Stimulated activated naive CD8-positive, alpha-beta T cell treated with anti-CD3 and anti-CD28 coated beads, Interleukin-15, amount 100 ng/mL, for 72 hours (primary cell): ENCODE measurements around the gene PLCB2.

Source experiments
- ATAC-seq: fragments of 150-1000 bp; cut with Tn5 transposase; 2 replicates; pipeline ENCODE4 v1.10.0; 2021; ENCODE audit warnings: mild to moderate bottlenecking, moderate library complexity
- DNase-seq, 2 donors: peaks; one replicate each; pipeline ENCODE4 v3.0.0; 2021 to 2022
- H3K27ac Mint-ChIP-seq, 2 donors: one replicate each; pipeline ENCODE4 v1.8.0; 2022; ENCODE audit warnings: mild to moderate bottlenecking in 2 of 2, mixed read lengths in 2 of 2, moderate library complexity in 2 of 2
- H3K27me3 Mint-ChIP-seq: one replicate; pipeline ENCODE4 v1.8.0; 2022; ENCODE audit warnings: mixed read lengths
- H3K4me1 Mint-ChIP-seq: one replicate; pipeline ENCODE4 v1.8.0; 2022; ENCODE audit warnings: mild to moderate bottlenecking, mixed read lengths
- H3K4me3 Mint-ChIP-seq, 2 donors: one replicate each; pipeline ENCODE4 v1.8.0; 2022; ENCODE audit warnings: mild to moderate bottlenecking in 2 of 2, mixed read lengths in 2 of 2, moderate library complexity in 1 of 2
- H3K9me3 Mint-ChIP-seq, 2 donors: one replicate each; pipeline ENCODE4 v1.8.0; 2022; ENCODE audit warnings: mixed read lengths in 2 of 2

PLCB2 gene

DNA sequence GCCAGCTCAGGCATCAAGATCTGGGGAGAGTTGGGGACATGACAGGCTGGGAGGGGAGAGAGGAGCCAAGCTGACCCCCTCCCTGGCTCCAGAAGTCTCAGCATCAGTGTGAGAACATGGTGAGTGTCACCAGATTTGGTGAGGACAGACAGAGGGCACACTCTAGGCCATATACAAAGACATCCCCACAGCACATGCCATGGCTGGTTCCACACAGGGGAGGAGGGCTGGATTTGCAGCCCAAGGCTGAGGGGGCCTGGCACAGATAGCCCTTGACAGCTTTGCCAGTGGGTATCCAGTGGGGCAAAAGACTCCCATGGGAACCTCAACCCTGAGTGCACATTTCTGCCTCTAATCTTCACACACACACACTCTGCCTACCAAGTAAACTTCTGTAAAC lies 14.7 kb downstream of the PLCB2 start:
- Mint-ChIP-seq H3K27me3 (no peaks in the 10 kb centered on the region), H3K4me3 (no peak overlapping the region), H3K27ac (peak overlapping the region in 1 of 2 donors; percentile 38), H3K9me3 (no peaks in the 10 kb centered on the region), H3K4me1 (no peaks in the 10 kb centered on the region)
- ATAC-seq (no peak), DNase-seq (no peak)

DNA sequence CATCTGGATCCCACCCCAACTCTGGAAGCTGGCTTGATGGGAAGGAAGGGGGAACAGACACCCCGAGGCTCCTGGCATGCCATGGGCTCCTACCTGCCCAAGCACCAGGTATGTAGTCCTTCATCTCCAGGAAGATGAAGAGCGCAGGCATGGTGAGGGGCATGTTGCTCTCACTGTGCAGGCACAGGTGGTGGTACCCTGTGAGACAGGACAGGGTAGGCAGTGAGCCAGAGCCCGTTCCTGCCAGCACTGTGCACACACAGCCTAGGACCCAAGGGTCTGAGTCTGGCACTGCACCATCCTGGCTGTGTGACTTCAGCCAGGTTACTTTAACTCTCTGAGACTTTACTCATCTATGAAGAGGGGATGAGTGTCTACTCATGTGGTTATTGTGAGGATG lies 15.5 kb downstream of the PLCB2 start:
- no peaks in the 10 kb centered on the region for H3K9me3 Mint-ChIP-seq
- no peak overlapping the region for H3K27ac Mint-ChIP-seq
- no peak for ATAC-seq
- no peaks in the 10 kb centered on the region for H3K27me3 Mint-ChIP-seq
- H3K4me1 Mint-ChIP-seq: no peaks in the 10 kb centered on the region
- no peak for DNase-seq
- no peak overlapping the region for H3K4me3 Mint-ChIP-seq

DNA sequence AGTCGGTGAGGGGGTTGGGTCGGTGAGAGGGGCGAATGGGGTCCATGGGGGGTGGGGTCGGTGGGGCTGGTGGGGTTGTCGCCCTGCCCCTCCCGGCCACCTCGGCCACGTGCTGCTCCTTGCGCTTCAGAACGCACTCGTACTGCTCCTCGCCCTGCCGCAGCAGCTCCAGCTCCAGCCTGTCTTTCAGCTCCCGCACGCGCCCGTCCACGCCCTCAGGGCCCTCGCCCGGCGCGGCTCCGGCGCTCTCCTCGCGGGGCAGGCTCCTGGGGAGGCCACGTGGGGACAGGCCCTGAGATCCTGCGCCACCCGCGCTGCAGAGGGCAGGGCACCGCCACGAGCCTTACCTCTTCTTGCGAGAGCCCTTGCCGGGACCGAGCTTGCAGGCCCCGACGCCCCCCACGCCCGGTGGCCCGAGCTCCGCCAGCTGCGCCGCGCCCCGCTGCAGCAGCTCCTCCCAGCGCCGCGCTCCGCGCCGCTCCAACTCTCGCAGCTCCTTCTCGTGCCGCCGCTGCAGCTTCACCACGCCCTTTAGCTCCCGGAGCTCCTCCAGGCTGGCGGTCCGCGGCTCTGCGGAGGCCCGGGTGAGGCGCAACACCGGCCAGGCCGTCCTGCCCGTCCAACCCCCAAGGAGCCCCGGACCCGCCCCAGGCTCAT lies 16.7 kb downstream of the PLCB2 start:
- Mint-ChIP-seq H3K27ac (no peak overlapping the region), H3K9me3 (no peaks in the 10 kb centered on the region), H3K4me3 (no peak overlapping the region), H3K4me1 (peaks cover under 1% of the 10 kb centered on the region), H3K27me3 (no peaks in the 10 kb centered on the region)
- DNase-seq (no peak), ATAC-seq (peak; percentile 37)

DNA sequence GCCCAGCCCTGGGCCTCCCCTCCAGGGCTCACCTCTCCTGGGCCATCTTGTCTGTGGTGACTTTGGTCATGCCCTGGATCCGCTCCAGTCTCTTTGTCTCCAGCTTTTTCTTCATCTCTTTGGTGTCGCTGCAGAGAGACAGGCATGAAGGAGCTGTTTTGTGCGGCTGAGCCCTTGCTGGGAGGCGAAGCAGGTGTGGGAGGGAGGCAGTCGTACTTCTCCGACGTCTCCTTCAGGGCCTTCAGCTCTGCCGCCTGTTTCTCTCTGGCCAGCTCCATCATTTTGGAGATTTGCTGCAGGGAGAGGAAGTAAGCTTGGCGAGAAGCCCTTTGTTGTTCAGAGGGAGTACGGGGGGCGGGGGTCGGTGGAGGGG lies 17.2 kb downstream of the PLCB2 start:
- Mint-ChIP-seq H3K4me3 (no peak overlapping the region), H3K4me1 (peaks cover 5% of the 10 kb centered on the region)

DNA sequence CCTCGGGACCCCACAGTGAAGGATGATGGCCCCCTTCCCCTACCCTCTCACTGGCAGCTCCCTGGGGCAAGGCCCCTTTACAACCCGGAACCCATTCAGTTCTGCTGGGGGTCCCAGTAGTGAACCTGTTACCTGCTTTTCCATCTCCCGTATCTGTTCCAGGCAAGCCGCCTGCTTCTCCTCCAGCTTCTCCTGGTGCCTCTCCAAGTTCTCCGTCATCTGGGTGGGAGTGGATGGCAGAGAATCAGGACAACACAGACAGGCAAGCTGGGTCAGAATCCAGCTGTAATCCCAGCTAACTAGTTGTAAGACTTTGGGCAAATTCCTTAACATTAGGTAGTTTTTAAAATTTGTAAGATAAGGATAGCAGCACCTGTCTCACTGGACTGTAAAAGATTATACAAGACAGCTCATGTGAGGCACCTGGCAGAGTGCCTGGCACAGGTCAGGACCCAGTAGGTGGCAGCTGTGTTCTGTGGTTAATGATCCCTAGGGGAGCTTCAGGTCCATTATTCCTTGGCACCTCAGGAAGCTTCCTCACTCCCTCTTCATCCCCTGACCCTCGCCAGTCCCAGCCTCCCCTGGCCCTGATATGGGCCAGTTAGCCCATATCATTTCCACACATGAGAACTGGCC lies 18.5 kb downstream of the PLCB2 start:
- ATAC-seq (no peak), DNase-seq (no peak)
- H3K9me3 Mint-ChIP-seq: no peaks in the 10 kb centered on the region
- no peak overlapping the region for H3K4me3 Mint-ChIP-seq
- H3K27me3 Mint-ChIP-seq: peaks cover under 1% of the 10 kb centered on the region
- no peak overlapping the region for H3K27ac Mint-ChIP-seq
- peaks cover 7% of the 10 kb centered on the region for H3K4me1 Mint-ChIP-seq

More for the DNA sequence above, 17.2 kb downstream of the PLCB2 start:
- no peak for DNase-seq
- no peaks in the 10 kb centered on the region for H3K27me3 Mint-ChIP-seq
- H3K27ac Mint-ChIP-seq: no peak overlapping the region
- no peaks in the 10 kb centered on the region for H3K9me3 Mint-ChIP-seq
- ATAC-seq: no peak

DNA sequence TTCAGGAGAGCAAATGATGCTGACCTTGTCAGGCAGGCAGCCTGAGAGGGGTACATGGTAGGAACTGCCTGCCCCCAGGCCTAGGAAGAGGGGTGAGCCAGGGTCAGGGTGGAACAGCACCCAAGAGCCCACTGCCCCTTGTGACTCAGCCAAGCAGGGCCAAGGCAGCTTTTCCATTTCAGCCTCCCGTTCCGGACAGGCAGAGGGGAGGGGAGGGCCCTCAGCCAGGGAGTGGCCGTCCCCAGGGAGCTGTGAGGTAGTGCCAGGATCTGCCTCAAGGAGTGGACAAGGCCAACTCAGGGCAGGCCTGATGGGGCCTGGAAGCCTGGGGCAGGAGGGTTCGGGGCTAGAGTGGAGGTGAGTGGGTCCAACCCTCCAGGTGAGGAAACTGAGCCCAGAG lies 19.8 kb downstream of the PLCB2 start:
- Mint-ChIP-seq H3K27ac (peak overlapping the region; percentile 21 to 40), H3K9me3 (no peaks in the 10 kb centered on the region), H3K27me3 (peaks cover 14% of the 10 kb centered on the region), H3K4me1 (peaks cover 7% of the 10 kb centered on the region), H3K4me3 (no peak overlapping the region)
- ATAC-seq: no peak
- no peak for DNase-seq

DNA sequence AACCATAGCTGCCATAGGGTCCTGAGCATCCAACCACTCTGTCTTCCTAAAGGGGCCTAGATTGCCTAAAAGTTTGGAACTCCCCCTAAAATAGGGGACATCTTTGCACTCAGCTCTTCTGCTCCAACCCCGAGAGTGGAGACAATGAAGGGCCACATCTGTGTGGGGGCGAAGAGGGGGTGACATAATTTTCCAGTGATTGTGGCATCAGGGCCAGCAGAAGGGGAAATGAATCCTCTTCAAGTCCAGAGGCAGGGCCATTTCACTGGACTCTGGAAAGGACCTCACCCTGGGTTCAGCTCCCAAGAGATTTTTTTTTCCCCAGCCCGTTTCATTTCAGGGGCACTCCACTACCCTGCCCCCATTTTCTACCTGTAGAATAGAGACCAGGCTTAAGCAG lies 20.2 kb downstream of the PLCB2 start:
- Mint-ChIP-seq H3K27me3 (peaks cover 18% of the 10 kb centered on the region), H3K27ac (no peak overlapping the region), H3K9me3 (no peaks in the 10 kb centered on the region), H3K4me3 (no peak overlapping the region), H3K4me1 (peaks cover 7% of the 10 kb centered on the region)
- ATAC-seq (no peak), DNase-seq (no peak)

DNA sequence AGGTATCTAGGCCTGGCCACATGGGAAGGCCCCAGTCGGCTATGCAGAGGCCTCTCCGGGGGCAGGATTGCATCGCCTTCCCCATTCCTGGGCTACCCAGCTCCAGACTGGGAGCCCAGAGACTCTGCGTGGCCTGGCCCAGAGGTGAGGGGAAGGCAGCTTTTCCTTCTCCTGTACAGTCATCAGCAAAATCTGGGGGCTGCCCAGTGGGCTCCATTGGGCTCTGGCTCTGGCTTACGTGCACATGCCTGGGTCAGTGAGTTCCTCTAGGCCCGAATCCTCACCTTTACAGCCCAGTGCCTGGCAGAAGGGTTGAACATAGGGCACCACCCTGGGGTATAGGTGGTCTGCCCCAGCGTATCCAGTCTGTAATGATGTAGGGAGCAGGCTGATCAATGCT lies 20.9 kb downstream of the PLCB2 start:
- Mint-ChIP-seq H3K9me3 (no peaks in the 10 kb centered on the region), H3K4me3 (no peak overlapping the region), H3K27me3 (peaks cover 19% of the 10 kb centered on the region), H3K27ac (no peak overlapping the region), H3K4me1 (peaks cover 7% of the 10 kb centered on the region)
- no peak for ATAC-seq
- DNase-seq: no peak

DNA sequence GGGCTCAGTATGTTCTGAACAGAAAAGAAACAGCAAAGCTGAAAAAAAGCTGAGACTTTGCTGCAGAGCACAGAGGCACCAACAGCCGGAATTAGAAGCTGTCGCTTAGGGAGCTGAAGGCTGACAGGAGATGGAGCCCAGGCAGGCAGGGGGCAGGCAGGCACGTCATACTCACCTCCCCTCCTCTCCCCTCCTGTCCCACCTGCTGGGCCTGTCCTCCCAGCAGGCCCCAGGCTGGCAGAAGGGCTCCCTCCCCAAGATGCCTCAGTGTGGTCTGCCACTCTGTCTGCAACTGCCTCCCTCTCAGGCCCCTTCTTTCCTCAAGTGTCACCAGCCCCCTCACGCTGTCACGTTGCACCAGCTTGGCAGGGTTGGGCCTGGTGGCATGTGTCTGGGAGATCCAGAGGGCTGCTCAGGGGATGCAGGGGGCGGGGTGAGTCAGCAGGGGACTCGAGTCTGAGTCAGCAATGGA lies 21.6 kb downstream of the PLCB2 start:
- H3K27ac Mint-ChIP-seq: peak overlapping the region in 1 of 2 donors; percentile 16
- H3K9me3 Mint-ChIP-seq: no peaks in the 10 kb centered on the region
- no peak for DNase-seq
- H3K4me3 Mint-ChIP-seq: no peak overlapping the region
- H3K4me1 Mint-ChIP-seq: peaks cover 10% of the 10 kb centered on the region
- H3K27me3 Mint-ChIP-seq: peaks cover 23% of the 10 kb centered on the region
- ATAC-seq: no peak

DNA sequence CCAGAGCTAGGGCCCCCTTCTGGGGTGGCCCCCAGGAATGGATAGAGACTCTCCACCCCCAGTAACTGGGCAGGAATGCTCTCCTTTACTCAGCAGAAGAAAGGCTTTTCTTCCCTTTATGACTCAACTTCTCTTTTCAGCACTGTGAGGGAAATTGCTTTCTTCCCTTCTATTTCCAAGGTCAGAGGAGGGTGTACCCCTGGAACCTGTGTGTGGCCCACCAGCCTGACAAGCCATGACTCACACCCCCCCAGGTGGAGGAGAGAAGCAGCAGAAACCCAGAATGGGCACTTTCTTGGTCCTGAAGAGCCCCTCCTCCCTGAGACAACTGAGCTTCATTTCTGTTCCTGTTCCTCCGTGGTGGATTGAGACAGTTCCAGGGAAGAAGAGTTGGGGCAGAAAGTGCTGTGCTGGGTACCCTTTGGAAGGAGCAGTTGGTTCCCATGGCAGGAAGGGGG lies 22.2 kb downstream of the PLCB2 start:
- no peak for ATAC-seq
- Mint-ChIP-seq H3K4me3 (no peak overlapping the region), H3K27me3 (peaks cover 29% of the 10 kb centered on the region), H3K27ac (no peak overlapping the region), H3K9me3 (no peaks in the 10 kb centered on the region), H3K4me1 (peaks cover 14% of the 10 kb centered on the region)
- DNase-seq: no peak

DNA sequence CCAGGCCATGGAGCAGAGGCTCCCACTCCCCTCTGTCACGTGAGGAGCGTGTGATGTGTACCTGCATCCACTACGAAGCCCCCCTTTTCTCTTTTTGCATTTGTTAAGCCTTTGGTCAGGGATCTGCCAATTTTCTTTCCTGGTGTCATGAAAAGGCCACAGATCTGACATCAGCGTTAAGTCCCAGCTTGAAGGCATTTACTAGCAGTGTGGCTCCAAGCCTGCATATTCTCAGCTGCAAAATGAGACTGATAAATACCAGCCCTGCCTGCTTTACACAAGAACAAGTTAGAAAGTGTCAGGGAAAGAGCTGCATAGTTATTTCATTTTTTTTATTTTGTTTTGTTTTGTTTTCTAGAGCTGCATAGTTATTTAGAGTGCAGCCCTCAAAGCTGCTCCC lies 22.6 kb downstream of the PLCB2 start:
- Mint-ChIP-seq H3K4me1 (peaks cover 14% of the 10 kb centered on the region), H3K27ac (no peak overlapping the region), H3K4me3 (no peak overlapping the region), H3K27me3 (peaks cover 33% of the 10 kb centered on the region), H3K9me3 (no peaks in the 10 kb centered on the region)
- ATAC-seq (no peak), DNase-seq (no peak)

DNA sequence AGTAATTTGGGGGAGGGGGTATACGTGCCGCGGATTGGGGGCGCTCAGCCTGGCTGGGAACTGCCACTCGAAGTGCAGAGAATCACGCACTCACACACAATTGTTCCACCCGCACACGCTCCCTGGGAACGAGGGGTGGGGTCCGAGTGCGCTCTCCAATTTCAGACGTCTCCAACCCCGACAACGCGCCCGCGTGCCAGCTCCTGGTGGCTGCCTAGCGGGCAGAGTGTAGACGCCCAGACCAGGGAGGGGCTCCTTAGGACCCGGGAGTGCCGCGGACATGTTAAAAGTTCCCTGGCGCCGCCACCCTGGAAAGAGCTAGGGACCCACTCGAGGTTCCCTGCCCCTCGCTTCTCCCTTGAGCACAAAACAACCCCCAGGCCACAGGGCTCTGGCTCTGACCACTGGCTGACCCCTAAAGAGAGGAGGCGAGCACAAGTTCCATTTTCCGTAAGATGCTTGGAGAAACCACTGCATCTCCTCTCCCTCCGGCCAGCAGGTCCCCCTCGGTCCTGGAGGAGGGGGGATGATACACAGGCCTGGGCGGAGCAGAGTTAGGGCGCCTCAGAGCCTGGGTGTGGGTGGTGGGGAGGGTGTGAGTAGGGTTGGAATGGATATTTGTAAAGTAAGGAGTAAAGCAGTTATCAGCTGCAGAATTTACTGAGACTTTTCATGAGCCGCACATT lies 24.0 kb downstream of the PLCB2 start:
- Mint-ChIP-seq H3K4me3 (peak overlapping the region in 1 of 2 donors; percentile 21), H3K27me3 (peaks cover 46% of the 10 kb centered on the region), H3K9me3 (no peaks in the 10 kb centered on the region), H3K27ac (no peak overlapping the region), H3K4me1 (peaks cover 14% of the 10 kb centered on the region)
- DNase-seq (no peak), ATAC-seq (no peak)

DNA sequence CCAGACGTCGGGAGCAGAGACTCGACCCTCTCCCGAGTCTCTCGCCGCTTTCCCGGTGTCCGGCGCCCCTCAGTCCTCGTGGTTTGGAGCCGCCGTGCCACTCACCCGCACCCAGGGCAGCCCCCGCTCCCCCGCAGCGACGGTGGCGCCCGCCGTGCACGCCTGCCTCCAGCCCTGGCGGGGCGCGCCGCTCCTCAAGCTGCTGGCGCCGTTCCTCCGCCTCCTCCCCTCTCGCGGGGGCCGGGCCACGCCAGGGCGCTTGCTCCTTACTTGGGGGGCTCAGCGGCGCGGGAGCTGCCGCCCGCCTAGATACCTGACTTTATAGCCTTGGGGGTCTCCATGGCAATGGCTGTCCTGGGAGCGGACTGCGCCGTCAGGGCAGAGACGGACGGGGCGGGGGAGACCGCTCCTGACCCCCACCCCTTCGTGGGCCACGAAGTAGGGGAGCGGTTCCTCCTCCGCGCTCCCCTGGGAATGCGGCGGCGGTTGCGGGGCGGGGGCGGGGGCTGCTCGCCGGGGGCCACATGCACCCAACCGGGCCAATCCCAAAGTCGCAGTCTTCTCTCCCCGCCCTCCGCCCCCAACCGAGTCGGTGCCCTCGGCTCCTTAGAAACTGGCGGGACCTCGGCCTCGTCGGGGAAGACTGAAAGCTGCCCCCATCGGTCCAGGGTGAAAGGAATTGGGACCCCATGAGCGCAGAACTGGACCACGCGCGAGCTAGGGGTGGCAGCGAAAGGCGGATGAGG lies 24.7 kb downstream of the PLCB2 start, which contains the start of gene ANKRD63:
ANKRD63 (minus strand) TSS at position 196 of the 746 bp plus-strand sequence. CDS start 478 bp downstream, outside the sequence.
- Mint-ChIP-seq H3K27ac (no peak within 1 kb of the TSS), H3K4me3 (peak within 1 kb of the TSS; percentile 80 to 85), H3K27me3 (peaks cover 53% of the 10 kb centered on the region), H3K9me3 (no peaks in the 10 kb centered on the region), H3K4me1 (peaks cover 14% of the 10 kb centered on the region)
- DNase-seq: peak in 1 of 2 donors; percentile 43
- ATAC-seq: peak; percentile 69

DNA sequence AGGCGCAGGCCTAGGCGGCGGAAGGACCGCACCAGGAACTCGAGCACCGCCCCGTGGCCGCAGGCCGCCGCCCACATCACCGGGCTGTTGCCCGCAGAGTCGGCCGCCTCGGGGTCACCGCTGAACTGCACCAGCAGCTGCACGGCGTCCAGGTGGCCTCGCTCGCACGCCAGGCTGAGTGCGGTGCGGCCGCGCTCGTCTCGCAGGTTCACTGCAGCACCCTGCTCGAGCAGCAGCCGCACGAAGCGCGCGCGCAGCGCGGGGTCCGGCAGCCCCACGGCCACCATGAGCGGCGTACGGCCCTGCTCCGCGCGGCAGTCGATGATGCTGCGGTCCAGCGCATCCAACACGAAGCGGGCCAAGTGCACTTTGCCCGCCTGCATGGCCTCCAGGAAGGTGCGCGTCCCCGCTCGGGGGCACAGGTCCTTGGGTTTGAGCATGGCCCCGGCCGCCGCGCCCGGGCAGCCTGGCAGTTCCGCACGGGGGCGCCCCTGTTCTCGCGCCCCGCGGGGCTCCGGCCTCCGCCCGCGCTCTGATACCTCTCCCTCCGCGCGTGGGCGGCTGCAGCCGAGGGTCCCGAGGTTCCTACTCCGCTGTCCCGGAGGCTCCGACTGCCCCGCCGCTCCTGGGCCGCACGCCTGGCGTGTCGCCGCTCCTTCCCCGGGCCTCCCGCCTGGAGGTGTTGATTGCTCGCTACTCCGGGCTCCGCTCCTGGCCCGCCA lies 25.4 kb downstream of the PLCB2 start:
- Mint-ChIP-seq H3K27me3 (peaks cover 60% of the 10 kb centered on the region), H3K4me1 (peaks cover 16% of the 10 kb centered on the region), H3K4me3 (peak overlapping the region; percentile 80 to 85), H3K9me3 (no peaks in the 10 kb centered on the region), H3K27ac (no peak overlapping the region)
- DNase-seq (peak; percentile 56 to 67), ATAC-seq (peak; percentile 74)

DNA sequence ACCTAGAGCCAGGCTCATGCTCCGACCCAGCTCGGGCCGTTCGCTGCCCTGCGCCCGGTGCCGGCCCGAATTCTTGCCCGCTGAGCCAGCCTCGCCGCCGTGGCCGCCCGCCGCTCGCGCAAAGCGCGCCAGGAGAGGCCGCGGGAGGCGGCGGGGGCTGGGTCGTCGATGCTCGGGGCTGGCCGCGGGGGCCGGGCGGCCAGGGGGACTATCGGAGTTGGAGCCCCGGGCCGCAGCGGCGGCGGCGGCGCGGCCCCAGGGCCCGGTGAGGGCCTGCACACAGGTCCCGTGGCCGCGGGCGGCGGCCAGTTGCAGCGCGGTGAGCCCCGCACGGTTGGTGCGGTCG lies 26.0 kb downstream of the PLCB2 start:
- Mint-ChIP-seq H3K27ac (no peak overlapping the region), H3K9me3 (no peaks in the 10 kb centered on the region), H3K4me3 (peak overlapping the region in 1 of 2 donors; percentile 39)

More for the DNA sequence above, 26.0 kb downstream of the PLCB2 start:
- ATAC-seq: no peak
- no peak for DNase-seq
- peaks cover 66% of the 10 kb centered on the region for H3K27me3 Mint-ChIP-seq
- peaks cover 21% of the 10 kb centered on the region for H3K4me1 Mint-ChIP-seq
